ENCODE measurements around the gene IFNL3.
A peak's percentile ranks its signal among the peaks of the same experiment; 100 is the strongest.
"Not testable (repeated sequence)": the region's sequence is repeated elsewhere in the genome, so short reads cannot be mapped to it uniquely, and the experiment has no call there.

Gene IFNL3

DNA sequence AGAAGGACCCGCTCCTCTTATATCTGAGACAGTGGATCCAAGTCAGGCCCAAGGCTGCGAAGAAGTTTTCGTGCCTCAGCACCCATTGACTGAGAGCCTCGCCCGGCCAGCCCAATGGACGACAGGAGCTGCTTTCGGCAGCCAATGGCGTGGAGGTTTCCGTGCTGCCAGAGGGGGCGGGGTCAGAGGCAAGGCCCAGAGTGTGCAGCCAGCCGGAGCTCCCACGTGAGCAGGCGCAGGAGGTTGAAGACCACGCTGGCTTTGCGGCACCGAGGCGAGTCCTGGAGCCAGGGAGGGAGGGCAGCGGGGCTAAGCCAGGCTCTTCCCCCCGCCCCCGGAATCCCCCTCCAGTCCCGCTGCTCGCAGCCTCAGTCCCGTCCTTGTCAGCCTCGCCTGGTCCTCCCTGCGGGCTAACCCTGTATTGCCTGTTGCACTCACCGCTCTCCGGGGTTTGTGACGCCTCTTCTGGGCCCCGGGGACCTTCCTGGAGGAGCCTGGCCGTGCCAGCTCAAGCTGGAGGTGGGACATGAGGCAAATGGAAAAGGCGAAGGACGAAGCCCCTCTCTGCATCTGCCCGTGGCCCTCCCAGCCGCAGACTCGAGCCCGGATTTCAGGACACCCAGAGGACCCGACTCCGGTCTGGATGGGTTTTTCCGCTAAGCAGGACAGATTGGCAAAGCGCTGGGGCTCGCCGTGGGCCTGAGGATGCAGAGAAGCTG is 2.3 kb upstream of the IFNL3 start:
- no peak overlapping the region for H3K4me3 ChIP-seq (ENCODE audit: low read length)
- peaks cover 44% of the 10 kb centered on the region for H3K27me3 ChIP-seq (ENCODE audit: insufficient read depth, low read length)
- H3K36me3 ChIP-seq (ENCODE audit: insufficient read depth, low read length), result no peaks in the 10 kb centered on the region
- H3K9me3 ChIP-seq (ENCODE audit: low read length), result peaks cover 1% of the 10 kb centered on the region
- peak overlapping the region; percentile 57 for H2AFZ ChIP-seq (ENCODE audit: low read depth, low read length)
- no peaks in the 10 kb centered on the region for H3K4me1 ChIP-seq (ENCODE audit: insufficient read depth, low read length)

GRCh38 chr19:39245166-39245565 is 360 bp upstream of the IFNL3 start:
- not testable (repeated sequence) for H2AFZ ChIP-seq (ENCODE audit: low read depth, low read length); H3K36me3 ChIP-seq (ENCODE audit: insufficient read depth, low read length); H3K4me1 ChIP-seq (ENCODE audit: insufficient read depth, low read length); H3K9me3 ChIP-seq (ENCODE audit: low read length); H3K4me3 ChIP-seq (ENCODE audit: low read length)
- peaks cover 36% of the 10 kb centered on the region for H3K27me3 ChIP-seq (ENCODE audit: insufficient read depth, low read length)

- H3K4me1 ChIP-seq (ENCODE audit: insufficient read depth, low read length); H3K4me3 ChIP-seq (ENCODE audit: low read length); H3K36me3 ChIP-seq (ENCODE audit: insufficient read depth, low read length); H2AFZ ChIP-seq (ENCODE audit: low read depth, low read length); H3K9me3 ChIP-seq (ENCODE audit: low read length): not testable (repeated sequence)
- peaks cover 30% of the 10 kb centered on the region for H3K27me3 ChIP-seq (ENCODE audit: insufficient read depth, low read length)
Observed at GRCh38 chr19:39243741-39244140, 1.1 kb downstream of the IFNL3 start.

DNA sequence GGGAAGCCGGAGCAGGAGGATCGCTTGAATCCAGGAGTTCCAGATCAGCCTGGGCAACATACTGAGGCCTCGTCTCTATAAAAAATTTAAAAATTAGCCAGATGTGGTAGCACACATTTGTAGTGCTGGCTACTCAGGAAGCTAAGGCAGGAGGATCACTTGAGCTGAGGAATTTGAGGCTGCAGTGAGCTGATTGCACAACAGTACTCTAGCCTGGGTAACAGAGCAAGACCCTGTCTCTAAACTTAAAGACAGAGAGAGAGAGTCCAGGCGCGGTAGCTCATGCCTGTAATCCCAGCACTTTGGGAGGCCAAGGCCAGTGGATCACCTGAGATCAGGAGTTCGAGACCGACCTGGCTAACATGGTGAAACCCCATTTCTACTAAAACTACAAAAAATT is 4.4 kb downstream of the IFNL3 start:
- no peaks in the 10 kb centered on the region for H3K36me3 ChIP-seq (ENCODE audit: insufficient read depth, low read length)
- H3K27me3 ChIP-seq (ENCODE audit: insufficient read depth, low read length), result peaks cover 17% of the 10 kb centered on the region
- no peaks in the 10 kb centered on the region for H3K4me1 ChIP-seq (ENCODE audit: insufficient read depth, low read length)
- H2AFZ ChIP-seq (ENCODE audit: low read depth, low read length), result no peak overlapping the region
- H3K4me3 ChIP-seq (ENCODE audit: low read length), result no peak overlapping the region
- H3K9me3 ChIP-seq (ENCODE audit: low read length), result no peaks in the 10 kb centered on the region

GRCh38 chr19:39238944-39239343 is 5.9 kb downstream of the IFNL3 start:
- Histone ChIP-seq H2AFZ (ENCODE audit: low read depth, low read length) (no peak overlapping the region), H3K27me3 (ENCODE audit: insufficient read depth, low read length) (peaks cover 17% of the 10 kb centered on the region), H3K9me3 (ENCODE audit: low read length) (no peaks in the 10 kb centered on the region), H3K4me3 (ENCODE audit: low read length) (no peak overlapping the region), H3K36me3 (ENCODE audit: insufficient read depth, low read length) (no peaks in the 10 kb centered on the region), H3K4me1 (ENCODE audit: insufficient read depth, low read length) (no peaks in the 10 kb centered on the region)

DNA sequence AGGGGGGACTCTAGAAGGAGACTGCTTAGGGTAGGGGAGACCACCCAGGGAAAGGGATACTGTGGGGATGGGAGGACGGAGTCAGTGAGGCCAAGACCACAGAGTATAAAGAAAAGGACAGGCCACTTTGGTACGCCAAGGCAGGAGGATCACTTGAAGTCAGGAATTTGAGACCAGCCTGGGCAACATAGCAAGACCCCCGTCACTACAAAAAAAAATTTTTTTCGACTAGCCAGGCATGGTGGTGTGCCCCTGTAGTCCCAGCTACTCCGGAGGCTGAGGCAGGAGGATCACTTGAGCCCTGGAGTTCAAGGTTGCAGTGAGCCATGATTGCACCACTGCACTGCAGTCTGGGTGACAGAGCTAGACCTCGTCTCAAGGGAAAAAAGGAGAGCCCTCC is 6.6 kb downstream of the IFNL3 start:
- Histone ChIP-seq H3K27me3 (ENCODE audit: insufficient read depth, low read length) (peaks cover 17% of the 10 kb centered on the region), H3K36me3 (ENCODE audit: insufficient read depth, low read length) (no peaks in the 10 kb centered on the region), H3K4me3 (ENCODE audit: low read length) (no peak overlapping the region), H3K4me1 (ENCODE audit: insufficient read depth, low read length) (no peaks in the 10 kb centered on the region), H3K9me3 (ENCODE audit: low read length) (no peaks in the 10 kb centered on the region), H2AFZ (ENCODE audit: low read depth, low read length) (no peak overlapping the region)

GRCh38 chr19:39237200-39238184 is 7.3 kb downstream of the IFNL3 start:
- no peaks in the 10 kb centered on the region for H3K9me3 ChIP-seq (ENCODE audit: low read length)
- H3K4me1 ChIP-seq (ENCODE audit: insufficient read depth, low read length), result no peaks in the 10 kb centered on the region
- H3K36me3 ChIP-seq (ENCODE audit: insufficient read depth, low read length), result no peaks in the 10 kb centered on the region
- peaks cover 17% of the 10 kb centered on the region for H3K27me3 ChIP-seq (ENCODE audit: insufficient read depth, low read length)
- no peak overlapping the region for H2AFZ ChIP-seq (ENCODE audit: low read depth, low read length)
- H3K4me3 ChIP-seq (ENCODE audit: low read length), result no peak overlapping the region

GRCh38 chr19:39236527-39236926 is 8.3 kb downstream of the IFNL3 start:
- no peaks in the 10 kb centered on the region for H3K36me3 ChIP-seq (ENCODE audit: insufficient read depth, low read length)
- no peaks in the 10 kb centered on the region for H3K4me1 ChIP-seq (ENCODE audit: insufficient read depth, low read length)
- peaks cover 20% of the 10 kb centered on the region for H3K27me3 ChIP-seq (ENCODE audit: insufficient read depth, low read length)
- H2AFZ ChIP-seq (ENCODE audit: low read depth, low read length), result no peak overlapping the region
- H3K4me3 ChIP-seq (ENCODE audit: low read length), result no peak overlapping the region
- no peaks in the 10 kb centered on the region for H3K9me3 ChIP-seq (ENCODE audit: low read length)

DNA sequence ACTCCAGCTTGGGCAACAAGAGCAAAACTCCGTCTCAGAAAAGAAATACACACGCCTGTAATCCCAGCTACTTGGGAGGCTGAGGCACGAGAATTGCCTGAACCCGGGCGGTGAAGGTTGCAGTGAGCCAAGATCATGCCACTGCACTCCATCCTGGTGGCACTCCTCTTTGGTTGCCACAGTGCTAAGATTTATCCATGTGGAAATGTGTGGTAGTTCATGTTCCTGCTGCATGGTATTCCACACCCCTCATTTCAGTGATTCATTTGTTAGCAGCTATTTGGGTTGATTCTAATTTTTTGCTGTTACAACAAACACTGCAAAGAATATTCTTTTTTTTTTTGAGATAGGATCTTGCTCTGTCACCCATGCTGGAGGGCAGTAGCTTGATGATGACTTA is 12.1 kb downstream of the IFNL3 start:
- H3K36me3 ChIP-seq (ENCODE audit: insufficient read depth, low read length), result no peaks in the 10 kb centered on the region
- no peaks in the 10 kb centered on the region for H3K9me3 ChIP-seq (ENCODE audit: low read length)
- no peak overlapping the region for H3K4me3 ChIP-seq (ENCODE audit: low read length)
- H3K27me3 ChIP-seq (ENCODE audit: insufficient read depth, low read length), result peaks cover 15% of the 10 kb centered on the region
- H2AFZ ChIP-seq (ENCODE audit: low read depth, low read length), result no peak overlapping the region
- no peaks in the 10 kb centered on the region for H3K4me1 ChIP-seq (ENCODE audit: insufficient read depth, low read length)

DNA sequence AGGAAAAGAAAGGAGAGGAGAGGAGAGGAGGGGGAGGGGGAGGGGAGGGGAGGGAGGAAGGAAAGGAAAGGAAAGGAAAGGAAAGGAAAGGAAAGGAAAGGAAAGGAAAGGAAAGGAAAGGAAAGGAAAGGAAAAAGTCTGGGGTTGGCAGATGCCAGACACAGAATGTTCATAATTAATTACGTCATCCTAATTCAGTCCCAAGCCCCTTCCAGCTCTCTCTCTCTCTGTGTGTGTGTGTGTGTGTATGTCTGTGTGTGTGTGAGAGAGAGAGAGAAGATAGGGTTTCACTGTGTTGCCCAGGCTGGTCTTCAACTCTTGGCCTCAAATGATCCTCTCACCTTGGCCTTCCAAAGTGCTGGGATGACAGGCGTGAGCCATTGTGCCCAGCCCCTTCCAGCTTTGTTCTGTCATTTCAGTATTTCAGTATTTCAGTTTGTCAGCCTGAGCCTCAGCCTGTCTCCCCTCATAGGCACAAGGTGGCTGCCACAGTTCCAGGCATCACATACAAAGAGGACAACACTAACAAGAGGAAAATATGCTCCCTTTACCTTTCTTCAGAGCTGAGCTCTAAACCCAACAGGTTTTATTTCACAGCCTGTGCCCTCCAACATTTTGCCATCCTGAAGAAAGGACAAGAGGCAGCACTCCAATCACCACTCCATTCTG is 14.6 kb downstream of the IFNL3 start:
- Histone ChIP-seq H3K27me3 (ENCODE audit: insufficient read depth, low read length) (peaks cover 5% of the 10 kb centered on the region), H3K4me1 (ENCODE audit: insufficient read depth, low read length) (no peaks in the 10 kb centered on the region)

DNA sequence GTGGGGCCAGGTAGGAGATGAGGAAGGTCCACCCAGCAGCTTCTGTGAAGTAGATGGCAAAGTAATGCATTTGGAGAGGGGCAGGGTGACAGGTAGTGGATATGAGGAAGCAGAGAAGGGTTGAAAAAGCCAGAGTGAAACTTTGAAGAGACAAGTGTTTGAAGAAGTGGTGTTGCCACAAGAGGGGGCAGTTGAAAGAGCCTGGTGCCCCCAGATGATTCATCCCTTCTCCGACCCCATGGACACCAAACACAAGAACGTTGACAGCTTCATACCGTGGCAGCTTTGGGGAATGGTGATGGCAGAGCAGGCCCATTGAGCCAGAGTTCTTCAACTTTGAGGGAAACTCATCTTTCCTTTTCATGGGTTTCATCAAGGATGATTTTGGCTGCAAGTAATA is 19.9 kb downstream of the IFNL3 start:
- no peak overlapping the region for H3K4me3 ChIP-seq (ENCODE audit: low read length)
- no peaks in the 10 kb centered on the region for H3K9me3 ChIP-seq (ENCODE audit: low read length)
- no peak overlapping the region for H2AFZ ChIP-seq (ENCODE audit: low read depth, low read length)
- peaks cover 5% of the 10 kb centered on the region for H3K27me3 ChIP-seq (ENCODE audit: insufficient read depth, low read length)
- no peaks in the 10 kb centered on the region for H3K36me3 ChIP-seq (ENCODE audit: insufficient read depth, low read length)
- no peaks in the 10 kb centered on the region for H3K4me1 ChIP-seq (ENCODE audit: insufficient read depth, low read length)

More for the DNA sequence above, 14.6 kb downstream of the IFNL3 start:
- no peaks in the 10 kb centered on the region for H3K9me3 ChIP-seq (ENCODE audit: low read length)
- H2AFZ ChIP-seq (ENCODE audit: low read depth, low read length), result no peak overlapping the region
- no peaks in the 10 kb centered on the region for H3K36me3 ChIP-seq (ENCODE audit: insufficient read depth, low read length)
- H3K4me3 ChIP-seq (ENCODE audit: low read length), result no peak overlapping the region

GRCh38 chr19:39223703-39224279 is 21.0 kb downstream of the IFNL3 start:
- no peaks in the 10 kb centered on the region for H3K36me3 ChIP-seq (ENCODE audit: insufficient read depth, low read length)
- no peak overlapping the region for H3K4me3 ChIP-seq (ENCODE audit: low read length)
- H3K9me3 ChIP-seq (ENCODE audit: low read length), result no peaks in the 10 kb centered on the region
- H3K4me1 ChIP-seq (ENCODE audit: insufficient read depth, low read length), result no peaks in the 10 kb centered on the region
- H3K27me3 ChIP-seq (ENCODE audit: insufficient read depth, low read length), result peaks cover 5% of the 10 kb centered on the region
- no peak overlapping the region for H2AFZ ChIP-seq (ENCODE audit: low read depth, low read length)

DNA sequence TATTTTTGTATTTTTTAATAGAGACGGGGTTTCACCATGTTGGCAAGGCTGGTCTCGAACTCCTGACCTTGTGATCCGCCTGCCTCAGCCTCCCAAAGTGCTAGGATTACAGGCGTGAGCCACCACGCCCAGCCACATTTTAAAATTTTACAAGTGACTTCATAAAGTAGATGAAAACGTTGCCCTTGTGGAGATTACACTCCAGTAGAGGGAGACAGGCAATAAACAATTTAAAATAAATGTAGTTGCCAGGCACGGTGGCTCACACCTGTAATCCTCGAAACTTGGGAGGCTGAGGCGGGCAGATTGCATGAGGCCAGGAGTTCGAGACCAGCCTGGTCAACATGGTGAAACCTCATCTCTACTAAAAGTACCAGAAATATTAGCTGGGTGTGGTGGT is 25.7 kb downstream of the IFNL3 start:
- H3K27me3 ChIP-seq (ENCODE audit: insufficient read depth, low read length); H3K36me3 ChIP-seq (ENCODE audit: insufficient read depth, low read length); H3K4me1 ChIP-seq (ENCODE audit: insufficient read depth, low read length); H2AFZ ChIP-seq (ENCODE audit: low read depth, low read length); H3K9me3 ChIP-seq (ENCODE audit: low read length); H3K4me3 ChIP-seq (ENCODE audit: low read length): not testable (repeated sequence)

All from neuron (in vitro differentiated cells).